GM06990 (cell line): ENCODE data around the gene DOCK2.

Experiments
- DNase-seq: peaks from one replicate; pipeline ENCODE4 v3.0.0-alpha.2; 2011; ENCODE audit not compliant: insufficient read length; ENCODE audit errors: extremely low read depth
- H3K27me3 ChIP-seq: replicated peaks from 2 replicates; pipeline ENCODE4 v1.6.0; 2011; ENCODE audit warnings: low read length; ENCODE audit not compliant: control insufficient read depth, insufficient read depth
- H3K36me3 ChIP-seq: 2 replicates; pipeline ENCODE4 v1.5.1; 2011; ENCODE audit warnings: low read length; ENCODE audit not compliant: control insufficient read depth, insufficient read depth
- H3K4me3 ChIP-seq: replicated peaks from 2 replicates; pipeline ENCODE4 v1.5.1; 2011; ENCODE audit warnings: low read depth, mild to moderate bottlenecking, control low read depth, low read length
- TF ChIP-seq, protein P1 (sequence below): IDR thresholded peaks from 2 replicates; pipeline ENCODE4 v1.5.1; 2011; ENCODE audit warnings: low read length, control low read depth, mild to moderate bottlenecking, inconsistent platforms; ENCODE audit not compliant: insufficient read depth, poor library complexity, severe bottlenecking

Gene DOCK2

GRCh38 chr5:169954786-169955185, 317.7 kb downstream of the DOCK2 start:
- Histone ChIP-seq H3K27me3 (no peaks in the 10 kb centered on the region), H3K4me3 (no peak overlapping the region), H3K36me3 (peaks cover 5% of the 10 kb centered on the region)
- no peak for DNase-seq
- TF ChIP-seq, protein P1, sequence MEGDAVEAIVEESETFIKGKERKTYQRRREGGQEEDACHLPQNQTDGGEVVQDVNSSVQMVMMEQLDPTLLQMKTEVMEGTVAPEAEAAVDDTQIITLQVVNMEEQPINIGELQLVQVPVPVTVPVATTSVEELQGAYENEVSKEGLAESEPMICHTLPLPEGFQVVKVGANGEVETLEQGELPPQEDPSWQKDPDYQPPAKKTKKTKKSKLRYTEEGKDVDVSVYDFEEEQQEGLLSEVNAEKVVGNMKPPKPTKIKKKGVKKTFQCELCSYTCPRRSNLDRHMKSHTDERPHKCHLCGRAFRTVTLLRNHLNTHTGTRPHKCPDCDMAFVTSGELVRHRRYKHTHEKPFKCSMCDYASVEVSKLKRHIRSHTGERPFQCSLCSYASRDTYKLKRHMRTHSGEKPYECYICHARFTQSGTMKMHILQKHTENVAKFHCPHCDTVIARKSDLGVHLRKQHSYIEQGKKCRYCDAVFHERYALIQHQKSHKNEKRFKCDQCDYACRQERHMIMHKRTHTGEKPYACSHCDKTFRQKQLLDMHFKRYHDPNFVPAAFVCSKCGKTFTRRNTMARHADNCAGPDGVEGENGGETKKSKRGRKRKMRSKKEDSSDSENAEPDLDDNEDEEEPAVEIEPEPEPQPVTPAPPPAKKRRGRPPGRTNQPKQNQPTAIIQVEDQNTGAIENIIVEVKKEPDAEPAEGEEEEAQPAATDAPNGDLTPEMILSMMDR: no peak

DNA sequence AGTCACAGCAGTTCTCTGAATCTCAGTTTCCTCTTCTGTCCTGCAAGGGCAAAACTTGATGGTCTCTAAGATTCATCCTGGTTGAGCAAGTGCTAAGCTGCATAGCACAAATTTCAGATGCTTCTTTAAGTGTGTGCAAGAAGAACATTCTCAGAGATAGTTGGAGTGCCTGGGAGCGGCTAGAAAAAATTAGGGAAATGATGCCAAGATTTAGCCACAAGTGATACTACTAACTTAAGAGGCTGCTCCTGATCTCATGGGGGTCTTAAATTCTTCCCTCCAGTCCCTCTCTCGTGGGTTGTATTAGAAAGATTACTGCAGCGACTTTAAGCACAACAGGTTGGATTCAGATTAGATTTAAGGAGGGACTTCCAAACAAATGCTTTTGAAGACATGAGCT, 319.1 kb downstream of the DOCK2 start:
- peaks cover 3% of the 10 kb centered on the region for H3K36me3 ChIP-seq
- no peak for DNase-seq
- no peak overlapping the region for H3K4me3 ChIP-seq
- TF ChIP-seq, protein P1: no peak
- H3K27me3 ChIP-seq: no peaks in the 10 kb centered on the region

- no peak overlapping the region for H3K4me3 ChIP-seq
- H3K36me3 ChIP-seq: peaks cover 3% of the 10 kb centered on the region
- H3K27me3 ChIP-seq: no peaks in the 10 kb centered on the region
- TF ChIP-seq, protein P1: no peak
- no peak for DNase-seq
These were observed 319.7 kb downstream of the DOCK2 start for GRCh38 chr5:169956756-169957155.

GRCh38 chr5:169958278-169958677, 321.2 kb downstream of the DOCK2 start:
- H3K4me3 ChIP-seq: no peak overlapping the region
- TF ChIP-seq, protein P1: no peak
- DNase-seq: no peak
- H3K36me3 ChIP-seq: peaks cover 3% of the 10 kb centered on the region
- no peaks in the 10 kb centered on the region for H3K27me3 ChIP-seq

DNA sequence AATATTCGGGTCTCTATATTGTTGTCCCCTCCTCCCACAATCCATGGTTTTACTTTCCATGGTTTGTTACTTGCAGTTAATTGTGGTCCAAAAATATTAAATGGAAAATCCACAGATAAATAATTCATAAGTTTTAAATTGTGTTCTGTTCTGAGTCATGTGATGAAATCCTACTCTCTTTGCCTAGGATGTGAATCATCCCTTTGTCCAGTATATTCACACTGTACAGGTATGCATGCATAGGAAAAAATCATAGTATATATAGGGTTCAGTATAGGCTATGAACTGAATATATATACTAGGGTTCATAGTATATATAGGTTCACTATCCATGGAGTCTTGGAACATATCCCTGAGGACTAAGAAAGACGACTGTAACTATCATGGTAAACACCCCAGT, 323.6 kb downstream of the DOCK2 start:
- Histone ChIP-seq H3K36me3 (peaks cover 2% of the 10 kb centered on the region; the same call in 1 of the 2 replicates), H3K4me3 (no peak overlapping the region), H3K27me3 (no peaks in the 10 kb centered on the region)
- TF ChIP-seq, protein P1: no peak
- no peak for DNase-seq

GRCh38 chr5:169964246-169964645, 327.2 kb downstream of the DOCK2 start:
- H3K4me3 ChIP-seq: no peak overlapping the region
- H3K27me3 ChIP-seq: no peaks in the 10 kb centered on the region
- no peak for DNase-seq
- TF ChIP-seq, protein P1: no peak
- peaks cover 5% of the 10 kb centered on the region for H3K36me3 ChIP-seq
